WTC11 (cell line): ENCODE data around the gene MAPK11. TPM values are rescaled to one million over a fixed set of nuclear protein-coding genes. Genes with fewer than 3 reads are reported as not detected.

Experiments used
- ATAC-seq: fragments of 200-7000 bp; cut with Tn5 transposase; 2 replicates; pipeline ENCODE4 v1.10.0; 2021; ENCODE audit warnings: mild to moderate bottlenecking, moderate library complexity
- CTCF ChIA-PET: fragments of 300-600 bp; sonication (Branson Sonifier 250); formaldehyde crosslinking; loops from one replicate; lab custom pipeline; 2021; ENCODE audit warnings: antibody characterized with exemption; lab: Charles Lee
- POLR2A ChIA-PET: fragments of 350-600 bp; sonication (Branson Sonifier 250); formaldehyde crosslinking; loops from one replicate; lab custom pipeline; 2021; ENCODE audit warnings: antibody characterized with exemption; lab: Charles Lee
- DNase-seq: peaks from one replicate; pipeline ENCODE4 v3.0.0; 2021; ENCODE audit warnings: low spot score
- H3K27ac Mint-ChIP-seq: 2 replicates; pipeline ENCODE4 v1.8.0; 2021; ENCODE audit warnings: mixed read lengths
- H3K27me3 Mint-ChIP-seq: 2 replicates; pipeline ENCODE4 v1.8.0; 2021; ENCODE audit warnings: low read depth, mild to moderate bottlenecking, moderate library complexity, mixed read lengths
- H3K36me3 Mint-ChIP-seq: 2 replicates; pipeline ENCODE4 v1.8.0; 2021; ENCODE audit warnings: mixed read lengths
- H3K4me1 Mint-ChIP-seq: 2 replicates; pipeline ENCODE4 v1.8.0; 2022; ENCODE audit warnings: mixed read lengths
- H3K4me3 Mint-ChIP-seq: 2 replicates; pipeline ENCODE4 v1.8.0; 2021; ENCODE audit warnings: mild to moderate bottlenecking, moderate library complexity, mixed read lengths
- H3K9me3 Mint-ChIP-seq: 2 replicates; pipeline ENCODE4 v1.8.0; 2021; ENCODE audit warnings: mixed read lengths
- EMX1 ChIP-seq: fragments of 250-450 bp; sonication (Bioruptor Pico); IDR thresholded peaks from 2 replicates; pipeline ENCODE4 v1.8.0; 2021; ENCODE audit warnings: mild to moderate bottlenecking
- GRHL2 ChIP-seq: fragments of 250-450 bp; sonication (Bioruptor Pico); IDR thresholded peaks from 2 replicates; pipeline ENCODE4 v1.8.0; 2022; ENCODE audit warnings: mild to moderate bottlenecking, moderate library complexity; ENCODE audit not compliant: insufficient replicate concordance, severe bottlenecking
- MYBL2 ChIP-seq: sonication (generic); formaldehyde crosslinking; IDR thresholded peaks from 2 replicates; pipeline ENCODE4 v1.8.1; 2023; ENCODE audit warnings: mild to moderate bottlenecking, moderate library complexity, missing genetic modification reagents
- NFATC4 ChIP-seq: fragments of 250-450 bp; sonication (Bioruptor Pico); IDR thresholded peaks from 2 replicates; pipeline ENCODE4 v1.9.0; 2021; ENCODE audit warnings: mild to moderate bottlenecking
- NR3C1 ChIP-seq: sonication (generic); formaldehyde crosslinking; conservative IDR thresholded peaks from 2 replicates; pipeline ENCODE4 v1.8.1; 2023; ENCODE audit warnings: low read depth, mild to moderate bottlenecking, missing genetic modification reagents
- SP1 ChIP-seq: sonication (generic); formaldehyde crosslinking; conservative IDR thresholded peaks from 2 replicates; pipeline ENCODE4 v1.8.1; 2022; ENCODE audit warnings: missing genetic modification reagents
- TP53 ChIP-seq: sonication (generic); formaldehyde crosslinking; IDR thresholded peaks from 2 replicates; pipeline ENCODE4 v1.8.1; 2023; ENCODE audit warnings: mild to moderate bottlenecking, missing genetic modification reagents
- total RNA-seq: library from RNA; stranded (reverse); gene quantifications from 3 replicates; pipeline ENCODE4 v1.2.3, GENCODE V29; 2021
- TF ChIP-seq, protein P1 (sequence below): fragments of 250-450 bp; sonication (Bioruptor Pico); IDR thresholded peaks from 2 replicates; pipeline ENCODE4 v1.8.0; 2021; ENCODE audit warnings: mild to moderate bottlenecking
- TF ChIP-seq, protein P2 (sequence below): sonication (generic); formaldehyde crosslinking; IDR thresholded peaks from 2 replicates; pipeline ENCODE4 v1.8.1; 2023; ENCODE audit warnings: mild to moderate bottlenecking, missing genetic modification reagents, borderline replicate concordance
- TF ChIP-seq, protein P3 (sequence below): sonication (generic); formaldehyde crosslinking; IDR thresholded peaks from 2 replicates; pipeline ENCODE4 v1.8.1; 2023; ENCODE audit warnings: mild to moderate bottlenecking, missing genetic modification reagents
- TF ChIP-seq, protein P4 (sequence below): fragments of 250-450 bp; sonication (Bioruptor Pico); IDR thresholded peaks from 2 replicates; pipeline ENCODE4 v1.9.0; 2021; ENCODE audit warnings: mild to moderate bottlenecking
- TF ChIP-seq, protein P5 (sequence below): sonication (generic); formaldehyde crosslinking; IDR thresholded peaks from 2 replicates; pipeline ENCODE4 v1.8.0; 2022; ENCODE audit warnings: missing genetic modification reagents

MAPK11 gene
- total RNA-seq, 1 experiment from 2014 or later: 2.3 TPM

DNA sequence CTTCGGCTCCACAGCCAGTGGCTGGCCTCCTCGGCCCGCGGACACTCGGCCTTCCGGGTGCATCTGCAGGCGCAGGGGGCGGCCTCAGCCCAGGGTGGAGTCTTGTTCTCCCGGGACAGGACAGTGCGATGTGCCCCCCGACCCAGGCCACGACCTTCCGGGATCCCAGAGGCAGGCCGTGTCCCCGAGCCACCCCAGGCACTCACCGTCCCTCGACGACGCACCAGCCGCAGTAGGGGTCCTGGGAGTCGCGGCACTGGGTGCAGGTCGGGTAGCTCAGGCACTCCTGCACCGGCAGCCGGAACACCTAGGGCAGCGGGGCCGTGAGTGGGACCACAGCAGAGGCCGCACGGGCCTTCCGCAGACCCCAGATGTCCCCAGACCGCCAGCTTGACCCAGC lies 17.6 kb upstream of the MAPK11 start (continued):
- TF ChIP-seq, protein P1, sequence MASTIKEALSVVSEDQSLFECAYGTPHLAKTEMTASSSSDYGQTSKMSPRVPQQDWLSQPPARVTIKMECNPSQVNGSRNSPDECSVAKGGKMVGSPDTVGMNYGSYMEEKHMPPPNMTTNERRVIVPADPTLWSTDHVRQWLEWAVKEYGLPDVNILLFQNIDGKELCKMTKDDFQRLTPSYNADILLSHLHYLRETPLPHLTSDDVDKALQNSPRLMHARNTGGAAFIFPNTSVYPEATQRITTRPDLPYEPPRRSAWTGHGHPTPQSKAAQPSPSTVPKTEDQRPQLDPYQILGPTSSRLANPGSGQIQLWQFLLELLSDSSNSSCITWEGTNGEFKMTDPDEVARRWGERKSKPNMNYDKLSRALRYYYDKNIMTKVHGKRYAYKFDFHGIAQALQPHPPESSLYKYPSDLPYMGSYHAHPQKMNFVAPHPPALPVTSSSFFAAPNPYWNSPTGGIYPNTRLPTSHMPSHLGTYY (CRISPR knock-in tag): no peak

DNA sequence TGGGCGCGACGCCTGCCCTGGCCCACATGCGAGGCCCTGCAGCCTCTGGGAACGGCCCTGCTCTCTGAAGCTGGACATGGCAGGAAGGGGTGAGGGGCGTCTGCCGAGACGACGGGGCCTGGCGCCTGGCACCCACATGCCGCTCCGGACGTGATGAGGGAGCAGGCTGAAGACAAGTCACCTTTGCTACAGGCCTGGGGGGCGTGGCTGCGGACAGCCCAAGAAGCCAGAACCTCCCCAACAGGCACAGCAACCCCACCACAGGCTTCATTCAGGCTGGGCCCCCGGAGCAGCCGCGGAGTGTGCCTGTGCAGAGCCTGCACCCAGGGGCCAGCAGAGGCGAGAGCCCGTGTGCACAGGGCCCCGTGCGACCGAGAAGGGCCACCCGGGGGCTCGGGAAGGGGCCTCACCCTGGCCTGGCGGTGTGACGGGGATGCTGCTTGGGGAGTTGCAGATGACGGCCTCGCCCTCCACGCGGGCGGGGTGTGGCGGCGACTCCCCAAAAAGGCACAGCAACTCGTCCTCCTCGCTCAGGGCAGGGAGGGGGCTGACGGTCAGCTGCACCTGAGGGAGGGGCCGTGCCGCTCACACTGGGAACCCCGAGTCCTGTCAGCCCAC lies 16.6 kb upstream of the MAPK11 start:
- no peaks in the 10 kb centered on the region for H3K9me3 Mint-ChIP-seq

DNA sequence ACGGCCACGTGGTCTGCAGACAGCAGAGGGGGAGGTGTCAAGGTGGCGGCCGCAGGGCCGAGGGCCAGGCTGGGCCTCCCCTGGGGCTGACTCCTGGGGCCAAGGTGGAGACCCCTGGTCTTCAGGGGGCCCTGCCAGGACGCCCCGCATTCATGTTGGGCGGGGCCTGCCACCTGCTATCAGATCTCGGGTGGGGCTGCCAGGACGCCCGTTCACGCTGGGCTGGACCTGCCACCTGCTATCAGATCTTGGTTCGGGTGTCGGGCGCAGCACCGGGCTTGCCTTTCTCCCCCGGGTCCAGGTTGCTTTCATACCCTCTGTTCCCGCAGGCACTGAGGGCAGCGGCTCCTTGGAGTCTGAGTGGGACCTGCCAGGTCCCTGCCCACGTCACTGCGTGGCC lies 16.1 kb upstream of the MAPK11 start:
- no peaks in the 10 kb centered on the region for H3K9me3 Mint-ChIP-seq
- H3K27ac Mint-ChIP-seq: no peak overlapping the region
- H3K4me1 Mint-ChIP-seq: no peaks in the 10 kb centered on the region
- CTCF ChIA-PET: no interaction called here
- DNase-seq (no peak), ATAC-seq (no peak)
- H3K36me3 Mint-ChIP-seq: peaks cover 9% of the 10 kb centered on the region; the same call in 1 of the 2 replicates
- TF ChIP-seq GRHL2 (no peak), EMX1 (CRISPR knock-in tag) (no peak)
- no peak overlapping the region for H3K4me3 Mint-ChIP-seq
- H3K27me3 Mint-ChIP-seq: no peaks in the 10 kb centered on the region
- POLR2A ChIA-PET: no interaction called here

More for the DNA sequence above, 16.6 kb upstream of the MAPK11 start:
- POLR2A ChIA-PET: no interaction called here
- DNase-seq: no peak
- Mint-ChIP-seq H3K36me3 (peaks cover 5% of the 10 kb centered on the region; the same call in 1 of the 2 replicates), H3K4me1 (no peaks in the 10 kb centered on the region)
- TF ChIP-seq NR3C1 (CRISPR knock-in tag) (no peak), SP1 (no peak), TP53 (CRISPR knock-in tag) (no peak)
- TF ChIP-seq, protein P2, sequence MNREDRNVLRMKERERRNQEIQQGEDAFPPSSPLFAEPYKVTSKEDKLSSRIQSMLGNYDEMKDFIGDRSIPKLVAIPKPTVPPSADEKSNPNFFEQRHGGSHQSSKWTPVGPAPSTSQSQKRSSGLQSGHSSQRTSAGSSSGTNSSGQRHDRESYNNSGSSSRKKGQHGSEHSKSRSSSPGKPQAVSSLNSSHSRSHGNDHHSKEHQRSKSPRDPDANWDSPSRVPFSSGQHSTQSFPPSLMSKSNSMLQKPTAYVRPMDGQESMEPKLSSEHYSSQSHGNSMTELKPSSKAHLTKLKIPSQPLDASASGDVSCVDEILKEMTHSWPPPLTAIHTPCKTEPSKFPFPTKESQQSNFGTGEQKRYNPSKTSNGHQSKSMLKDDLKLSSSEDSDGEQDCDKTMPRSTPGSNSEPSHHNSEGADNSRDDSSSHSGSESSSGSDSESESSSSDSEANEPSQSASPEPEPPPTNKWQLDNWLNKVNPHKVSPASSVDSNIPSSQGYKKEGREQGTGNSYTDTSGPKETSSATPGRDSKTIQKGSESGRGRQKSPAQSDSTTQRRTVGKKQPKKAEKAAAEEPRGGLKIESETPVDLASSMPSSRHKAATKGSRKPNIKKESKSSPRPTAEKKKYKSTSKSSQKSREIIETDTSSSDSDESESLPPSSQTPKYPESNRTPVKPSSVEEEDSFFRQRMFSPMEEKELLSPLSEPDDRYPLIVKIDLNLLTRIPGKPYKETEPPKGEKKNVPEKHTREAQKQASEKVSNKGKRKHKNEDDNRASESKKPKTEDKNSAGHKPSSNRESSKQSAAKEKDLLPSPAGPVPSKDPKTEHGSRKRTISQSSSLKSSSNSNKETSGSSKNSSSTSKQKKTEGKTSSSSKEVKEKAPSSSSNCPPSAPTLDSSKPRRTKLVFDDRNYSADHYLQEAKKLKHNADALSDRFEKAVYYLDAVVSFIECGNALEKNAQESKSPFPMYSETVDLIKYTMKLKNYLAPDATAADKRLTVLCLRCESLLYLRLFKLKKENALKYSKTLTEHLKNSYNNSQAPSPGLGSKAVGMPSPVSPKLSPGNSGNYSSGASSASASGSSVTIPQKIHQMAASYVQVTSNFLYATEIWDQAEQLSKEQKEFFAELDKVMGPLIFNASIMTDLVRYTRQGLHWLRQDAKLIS (CRISPR knock-in tag): no peak
- TF ChIP-seq, all 79 proteins: peak for 0
- Mint-ChIP-seq H3K27me3 (no peaks in the 10 kb centered on the region), H3K27ac (no peak overlapping the region), H3K4me3 (no peak overlapping the region)
- no peak for ATAC-seq
- CTCF ChIA-PET: no interaction called here

DNA sequence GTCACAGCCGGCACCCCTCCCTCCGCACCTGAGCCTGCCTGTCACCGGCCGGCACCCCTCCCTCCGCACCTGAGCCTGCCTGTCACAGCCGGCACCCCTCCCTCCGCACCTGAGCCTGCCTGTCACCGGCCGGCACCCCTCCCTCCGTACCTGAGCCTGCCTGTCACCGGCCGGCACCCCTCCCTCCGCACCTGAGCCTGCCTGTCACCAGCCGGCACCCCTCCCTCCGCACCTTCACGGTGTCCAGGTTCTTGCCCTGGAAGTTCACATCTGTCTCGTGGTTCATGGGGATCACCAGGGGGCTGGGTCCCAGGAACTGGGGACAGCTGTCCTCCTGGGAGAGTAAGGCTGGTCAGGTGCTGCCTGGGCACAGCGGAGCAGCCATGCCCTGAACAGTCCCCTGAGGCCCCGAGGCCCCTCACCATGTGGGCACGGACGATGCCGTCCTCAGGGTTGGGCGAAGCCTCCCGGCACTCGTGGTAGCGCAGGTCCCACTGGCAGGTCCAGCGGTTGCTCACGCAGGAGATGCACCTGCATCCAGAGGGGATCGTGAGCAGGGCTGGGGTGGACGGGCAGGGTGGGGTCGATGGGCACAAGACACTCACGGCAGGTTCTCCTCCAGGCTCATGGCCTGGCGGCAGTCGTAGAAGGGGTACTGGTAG lies 15.5 kb upstream of the MAPK11 start:
- Mint-ChIP-seq H3K36me3 (peaks cover 13% of the 10 kb centered on the region; the same call in 1 of the 2 replicates), H3K4me3 (no peak overlapping the region), H3K27ac (no peak overlapping the region), H3K9me3 (no peaks in the 10 kb centered on the region), H3K27me3 (no peaks in the 10 kb centered on the region), H3K4me1 (no peaks in the 10 kb centered on the region)
- DNase-seq (no peak), ATAC-seq (no peak)
- TF ChIP-seq, protein P3, sequence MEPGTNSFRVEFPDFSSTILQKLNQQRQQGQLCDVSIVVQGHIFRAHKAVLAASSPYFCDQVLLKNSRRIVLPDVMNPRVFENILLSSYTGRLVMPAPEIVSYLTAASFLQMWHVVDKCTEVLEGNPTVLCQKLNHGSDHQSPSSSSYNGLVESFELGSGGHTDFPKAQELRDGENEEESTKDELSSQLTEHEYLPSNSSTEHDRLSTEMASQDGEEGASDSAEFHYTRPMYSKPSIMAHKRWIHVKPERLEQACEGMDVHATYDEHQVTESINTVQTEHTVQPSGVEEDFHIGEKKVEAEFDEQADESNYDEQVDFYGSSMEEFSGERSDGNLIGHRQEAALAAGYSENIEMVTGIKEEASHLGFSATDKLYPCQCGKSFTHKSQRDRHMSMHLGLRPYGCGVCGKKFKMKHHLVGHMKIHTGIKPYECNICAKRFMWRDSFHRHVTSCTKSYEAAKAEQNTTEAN (CRISPR knock-in tag): no peak
- CTCF ChIA-PET: no interaction called here
- POLR2A ChIA-PET: no interaction called here

DNA sequence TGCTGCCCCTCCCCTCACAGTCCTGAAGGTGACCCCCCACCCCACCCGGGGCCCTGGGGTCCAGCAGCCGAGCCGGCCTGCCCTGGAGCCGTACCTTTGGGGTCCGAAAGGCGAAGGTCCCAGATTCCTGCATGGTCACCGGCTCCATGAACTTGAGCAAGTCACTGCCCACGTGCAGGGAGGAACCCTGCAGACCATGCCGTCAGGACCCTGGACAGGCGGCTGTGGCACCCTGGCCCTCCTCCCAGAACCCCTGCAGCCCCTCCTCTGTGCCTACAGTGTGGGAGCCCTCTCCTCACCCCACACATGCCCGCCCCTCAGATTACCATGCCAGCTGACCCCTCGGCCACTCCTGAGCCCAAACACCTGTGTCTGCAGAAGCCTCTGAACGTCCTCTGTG lies 14.3 kb upstream of the MAPK11 start:
- Mint-ChIP-seq H3K4me1 (no peaks in the 10 kb centered on the region), H3K27me3 (no peaks in the 10 kb centered on the region), H3K36me3 (peaks cover 15% of the 10 kb centered on the region; the same call in 1 of the 2 replicates), H3K27ac (no peak overlapping the region), H3K4me3 (no peak overlapping the region), H3K9me3 (no peaks in the 10 kb centered on the region)
- no peak for ATAC-seq
- DNase-seq: no peak
- ChIA-PET CTCF (interaction anchor here (0.5 kb wide), 1 partner anchor 23 kb away, joined by 3 read pairs; the partner anchor contains the start of gene MAPK12), POLR2A (no interaction called here)
- TF ChIP-seq NFATC4 (CRISPR knock-in tag): no peak
- no peak for TF ChIP-seq GRHL2
- TF ChIP-seq, protein P4, sequence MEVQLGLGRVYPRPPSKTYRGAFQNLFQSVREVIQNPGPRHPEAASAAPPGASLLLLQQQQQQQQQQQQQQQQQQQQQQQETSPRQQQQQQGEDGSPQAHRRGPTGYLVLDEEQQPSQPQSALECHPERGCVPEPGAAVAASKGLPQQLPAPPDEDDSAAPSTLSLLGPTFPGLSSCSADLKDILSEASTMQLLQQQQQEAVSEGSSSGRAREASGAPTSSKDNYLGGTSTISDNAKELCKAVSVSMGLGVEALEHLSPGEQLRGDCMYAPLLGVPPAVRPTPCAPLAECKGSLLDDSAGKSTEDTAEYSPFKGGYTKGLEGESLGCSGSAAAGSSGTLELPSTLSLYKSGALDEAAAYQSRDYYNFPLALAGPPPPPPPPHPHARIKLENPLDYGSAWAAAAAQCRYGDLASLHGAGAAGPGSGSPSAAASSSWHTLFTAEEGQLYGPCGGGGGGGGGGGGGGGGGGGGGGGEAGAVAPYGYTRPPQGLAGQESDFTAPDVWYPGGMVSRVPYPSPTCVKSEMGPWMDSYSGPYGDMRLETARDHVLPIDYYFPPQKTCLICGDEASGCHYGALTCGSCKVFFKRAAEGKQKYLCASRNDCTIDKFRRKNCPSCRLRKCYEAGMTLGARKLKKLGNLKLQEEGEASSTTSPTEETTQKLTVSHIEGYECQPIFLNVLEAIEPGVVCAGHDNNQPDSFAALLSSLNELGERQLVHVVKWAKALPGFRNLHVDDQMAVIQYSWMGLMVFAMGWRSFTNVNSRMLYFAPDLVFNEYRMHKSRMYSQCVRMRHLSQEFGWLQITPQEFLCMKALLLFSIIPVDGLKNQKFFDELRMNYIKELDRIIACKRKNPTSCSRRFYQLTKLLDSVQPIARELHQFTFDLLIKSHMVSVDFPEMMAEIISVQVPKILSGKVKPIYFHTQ (CRISPR knock-in tag): no peak
- TF ChIP-seq MYBL2 (CRISPR knock-in tag): no peak
- TF ChIP-seq, protein P5, sequence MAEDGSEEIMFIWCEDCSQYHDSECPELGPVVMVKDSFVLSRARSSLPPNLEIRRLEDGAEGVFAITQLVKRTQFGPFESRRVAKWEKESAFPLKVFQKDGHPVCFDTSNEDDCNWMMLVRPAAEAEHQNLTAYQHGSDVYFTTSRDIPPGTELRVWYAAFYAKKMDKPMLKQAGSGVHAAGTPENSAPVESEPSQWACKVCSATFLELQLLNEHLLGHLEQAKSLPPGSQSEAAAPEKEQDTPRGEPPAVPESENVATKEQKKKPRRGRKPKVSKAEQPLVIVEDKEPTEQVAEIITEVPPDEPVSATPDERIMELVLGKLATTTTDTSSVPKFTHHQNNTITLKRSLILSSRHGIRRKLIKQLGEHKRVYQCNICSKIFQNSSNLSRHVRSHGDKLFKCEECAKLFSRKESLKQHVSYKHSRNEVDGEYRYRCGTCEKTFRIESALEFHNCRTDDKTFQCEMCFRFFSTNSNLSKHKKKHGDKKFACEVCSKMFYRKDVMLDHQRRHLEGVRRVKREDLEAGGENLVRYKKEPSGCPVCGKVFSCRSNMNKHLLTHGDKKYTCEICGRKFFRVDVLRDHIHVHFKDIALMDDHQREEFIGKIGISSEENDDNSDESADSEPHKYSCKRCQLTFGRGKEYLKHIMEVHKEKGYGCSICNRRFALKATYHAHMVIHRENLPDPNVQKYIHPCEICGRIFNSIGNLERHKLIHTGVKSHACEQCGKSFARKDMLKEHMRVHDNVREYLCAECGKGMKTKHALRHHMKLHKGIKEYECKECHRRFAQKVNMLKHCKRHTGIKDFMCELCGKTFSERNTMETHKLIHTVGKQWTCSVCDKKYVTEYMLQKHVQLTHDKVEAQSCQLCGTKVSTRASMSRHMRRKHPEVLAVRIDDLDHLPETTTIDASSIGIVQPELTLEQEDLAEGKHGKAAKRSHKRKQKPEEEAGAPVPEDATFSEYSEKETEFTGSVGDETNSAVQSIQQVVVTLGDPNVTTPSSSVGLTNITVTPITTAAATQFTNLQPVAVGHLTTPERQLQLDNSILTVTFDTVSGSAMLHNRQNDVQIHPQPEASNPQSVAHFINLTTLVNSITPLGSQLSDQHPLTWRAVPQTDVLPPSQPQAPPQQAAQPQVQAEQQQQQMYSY (CRISPR knock-in tag): no peak
